Measurements from ENCODE around the gene APBA2. TPM values are rescaled to one million over a fixed set of nuclear protein-coding genes. Genes with fewer than 3 reads are reported as not detected.

The APBA2 gene
- total RNA-seq, 2 donors from 2014 or later = 9.1 to 9.8 TPM

- DNase-seq = no peak
- no peaks in the 10 kb centered on the region for H3K27me3 Mint-ChIP-seq (ENCODE audit: low read depth)
- H3K36me3 Mint-ChIP-seq (ENCODE audit: insufficient read depth in 2 of 2) = no peaks in the 10 kb centered on the region
- no peak for ATAC-seq (replicated peaks in 1 of 2)
- no peak overlapping the region for H3K27ac Mint-ChIP-seq
- H3K9me3 Mint-ChIP-seq = no peaks in the 10 kb centered on the region
- H3K4me3 Mint-ChIP-seq = no peak overlapping the region
- H3K4me1 Mint-ChIP-seq (ENCODE audit: low read depth) = peaks cover 48% of the 10 kb centered on the region
These were observed 7.2 kb downstream of the APBA2 start for GRCh38 chr15:28892789-28893610.

GRCh38 chr15:28894631-28895030, 8.9 kb downstream of the APBA2 start:
- no peak for ATAC-seq (replicated peaks in 1 of 2)
- Mint-ChIP-seq H3K27ac (no peak overlapping the region), H3K4me3 (no peak overlapping the region), H3K27me3 (ENCODE audit: low read depth) (no peaks in the 10 kb centered on the region), H3K4me1 (ENCODE audit: low read depth) (peaks cover 52% of the 10 kb centered on the region), H3K9me3 (no peaks in the 10 kb centered on the region), H3K36me3 (ENCODE audit: insufficient read depth in 2 of 2) (no peaks in the 10 kb centered on the region)
- no peak for DNase-seq

GRCh38 chr15:28895146-28895545, 9.4 kb downstream of the APBA2 start:
- H3K27me3 Mint-ChIP-seq (ENCODE audit: low read depth) = no peaks in the 10 kb centered on the region
- H3K9me3 Mint-ChIP-seq = no peaks in the 10 kb centered on the region
- H3K27ac Mint-ChIP-seq = no peak overlapping the region
- ATAC-seq (replicated peaks in 1 of 2) (no peak), DNase-seq (no peak)
- peaks cover 52% of the 10 kb centered on the region for H3K4me1 Mint-ChIP-seq (ENCODE audit: low read depth)
- no peak overlapping the region for H3K4me3 Mint-ChIP-seq
- H3K36me3 Mint-ChIP-seq (ENCODE audit: insufficient read depth in 2 of 2) = no peaks in the 10 kb centered on the region

- Mint-ChIP-seq H3K9me3 (no peaks in the 10 kb centered on the region), H3K36me3 (ENCODE audit: insufficient read depth in 2 of 2) (no peaks in the 10 kb centered on the region), H3K27me3 (ENCODE audit: low read depth) (no peaks in the 10 kb centered on the region), H3K27ac (no peak overlapping the region), H3K4me3 (no peak overlapping the region), H3K4me1 (ENCODE audit: low read depth) (peaks cover 52% of the 10 kb centered on the region)
- ATAC-seq (replicated peaks in 1 of 2) (no peak), DNase-seq (no peak)
These were observed 9.8 kb downstream of the APBA2 start for GRCh38 chr15:28895566-28895965.

GRCh38 chr15:28896951-28897350, 11.2 kb downstream of the APBA2 start:
- Mint-ChIP-seq H3K9me3 (no peaks in the 10 kb centered on the region), H3K36me3 (ENCODE audit: insufficient read depth in 2 of 2) (no peaks in the 10 kb centered on the region), H3K27me3 (ENCODE audit: low read depth) (no peaks in the 10 kb centered on the region), H3K4me1 (ENCODE audit: low read depth) (peaks cover 46% of the 10 kb centered on the region), H3K27ac (no peak overlapping the region), H3K4me3 (no peak overlapping the region)
- ATAC-seq (replicated peaks in 1 of 2) = no peak
- DNase-seq = no peak

GRCh38 chr15:28897861-28898585, 12.2 kb downstream of the APBA2 start:
- Mint-ChIP-seq H3K9me3 (no peaks in the 10 kb centered on the region), H3K27me3 (ENCODE audit: low read depth) (no peaks in the 10 kb centered on the region), H3K27ac (no peak overlapping the region), H3K4me1 (ENCODE audit: low read depth) (peaks cover 52% of the 10 kb centered on the region), H3K4me3 (no peak overlapping the region), H3K36me3 (ENCODE audit: insufficient read depth in 2 of 2) (no peaks in the 10 kb centered on the region)
- DNase-seq = no peak
- peak; percentile 16 to 35 for ATAC-seq (replicated peaks in 1 of 2)

- H3K27me3 Mint-ChIP-seq (ENCODE audit: low read depth) = no peaks in the 10 kb centered on the region
- peaks cover 61% of the 10 kb centered on the region for H3K4me1 Mint-ChIP-seq (ENCODE audit: low read depth)
- no peaks in the 10 kb centered on the region for H3K9me3 Mint-ChIP-seq
- DNase-seq (no peak), ATAC-seq (replicated peaks in 1 of 2) (no peak)
- no peaks in the 10 kb centered on the region for H3K36me3 Mint-ChIP-seq (ENCODE audit: insufficient read depth in 2 of 2)
- H3K4me3 Mint-ChIP-seq = no peak overlapping the region
- H3K27ac Mint-ChIP-seq = peak overlapping the region; percentile 14
These were observed 13.4 kb downstream of the APBA2 start for GRCh38 chr15:28899061-28899738.

GRCh38 chr15:28900041-28900891, 14.5 kb downstream of the APBA2 start:
- DNase-seq = no peak
- peak; percentile 61 to 75 for ATAC-seq (replicated peaks in 1 of 2)

GRCh38 chr15:28900892-28901586, 15.3 kb downstream of the APBA2 start:
- H3K4me1 Mint-ChIP-seq (ENCODE audit: low read depth) = peaks cover 76% of the 10 kb centered on the region
- H3K4me3 Mint-ChIP-seq = peak overlapping the region in 1 of 2 donors; percentile 40
- no peaks in the 10 kb centered on the region for H3K36me3 Mint-ChIP-seq (ENCODE audit: insufficient read depth in 2 of 2)
- no peaks in the 10 kb centered on the region for H3K9me3 Mint-ChIP-seq
- H3K27ac Mint-ChIP-seq = peak overlapping the region; percentile 26
- ATAC-seq (replicated peaks in 1 of 2) (no peak), DNase-seq (no peak)
- no peaks in the 10 kb centered on the region for H3K27me3 Mint-ChIP-seq (ENCODE audit: low read depth)

More at GRCh38 chr15:28900041-28900891, 14.5 kb downstream of the APBA2 start:
- Mint-ChIP-seq H3K9me3 (no peaks in the 10 kb centered on the region), H3K4me3 (peak overlapping the region in 1 of 2 donors; percentile 40), H3K36me3 (ENCODE audit: insufficient read depth in 2 of 2) (no peaks in the 10 kb centered on the region), H3K27ac (peak overlapping the region; percentile 26), H3K4me1 (ENCODE audit: low read depth) (peaks cover 72% of the 10 kb centered on the region), H3K27me3 (ENCODE audit: low read depth) (no peaks in the 10 kb centered on the region)

GRCh38 chr15:28901587-28901980, 15.8 kb downstream of the APBA2 start:
- H3K36me3 Mint-ChIP-seq (ENCODE audit: insufficient read depth in 2 of 2) = no peaks in the 10 kb centered on the region
- H3K9me3 Mint-ChIP-seq = no peaks in the 10 kb centered on the region
- DNase-seq (no peak), ATAC-seq (replicated peaks in 1 of 2) (no peak)
- H3K27me3 Mint-ChIP-seq (ENCODE audit: low read depth) = no peaks in the 10 kb centered on the region
- H3K4me1 Mint-ChIP-seq (ENCODE audit: low read depth) = peaks cover 76% of the 10 kb centered on the region
- no peak overlapping the region for H3K27ac Mint-ChIP-seq
- no peak overlapping the region for H3K4me3 Mint-ChIP-seq

GRCh38 chr15:28901987-28902745, 16.4 kb downstream of the APBA2 start:
- peaks cover 71% of the 10 kb centered on the region for H3K4me1 Mint-ChIP-seq (ENCODE audit: low read depth)
- no peak for ATAC-seq (replicated peaks in 1 of 2)
- no peak overlapping the region for H3K4me3 Mint-ChIP-seq
- H3K27me3 Mint-ChIP-seq (ENCODE audit: low read depth) = no peaks in the 10 kb centered on the region
- DNase-seq = no peak
- H3K9me3 Mint-ChIP-seq = no peaks in the 10 kb centered on the region
- no peaks in the 10 kb centered on the region for H3K36me3 Mint-ChIP-seq (ENCODE audit: insufficient read depth in 2 of 2)
- H3K27ac Mint-ChIP-seq = no peak overlapping the region
